ENCODE data around the gene ARHGAP9. TPM values are rescaled to one million over a fixed set of nuclear protein-coding genes. Genes with fewer than 3 reads are reported as not detected.

The ARHGAP9 gene
- not detected in 2 replicates for total RNA-seq

GRCh38 chr12:57479376-57480115 is at the start of gene ARHGAP9:
Gene ARHGAP9, minus strand, starts transcription at chr12:57479866. Its CDS starts 460 bp downstream, at chr12:57479406.

GRCh38 chr12:57522011-57522886 is 42.6 kb upstream of the ARHGAP9 start, which contains the start of gene MBD6:
Gene MBD6, plus strand, starts transcription at chr12:57522824. Its CDS starts 1,480 bp downstream, at chr12:57524304.

GRCh38 chr12:57520053-57520818 is 40.6 kb upstream of the ARHGAP9 start, which contains the start of gene DDIT3:
Gene DDIT3, minus strand, starts transcription at chr12:57520514. Its CDS starts 3,108 bp downstream, at chr12:57517406.

GRCh38 chr12:57487597-57488401 is 8.1 kb upstream of the ARHGAP9 start, which contains the start of gene MARS1:
Gene MARS1, plus strand, starts transcription at chr12:57488068. Its CDS starts 23 bp downstream, at chr12:57488091.

GRCh38 chr12:57459750-57460467 is 19.8 kb downstream of the ARHGAP9 start, which contains the start of gene GLI1:
Gene GLI1, plus strand, starts transcription at chr12:57459785. Its CDS starts 3,907 bp downstream, at chr12:57463692.

GRCh38 chr12:57454566-57455373 is 24.9 kb downstream of the ARHGAP9 start, which contains the start of gene INHBE:
Gene INHBE, plus strand, starts transcription at chr12:57455307. Its CDS starts 230 bp downstream, at chr12:57455537.

GRCh38 chr12:57434517-57435223 is 45.0 kb downstream of the ARHGAP9 start, which contains the start of gene INHBC:
Gene INHBC, plus strand, starts transcription at chr12:57434784. Its CDS starts 103 bp downstream, at chr12:57434887.

GRCh38 chr12:57430931-57431566 is 48.6 kb downstream of the ARHGAP9 start, which contains the start of gene R3HDM2:
Gene R3HDM2, minus strand, starts transcription at chr12:57431043. Its CDS starts 120,615 bp downstream, at chr12:57310428.

Small RNAs within 50 kb of the gene (small RNA-seq; reads per million reads assigned to genes)
- not detected for gene MIR616

Other genes starting within 250 kb of the ARHGAP9 start
- 0.65 TPM in 1 of 2 replicates, not detected in the other for gene STAC3, start 228.7 kb downstream of the ARHGAP9 start, total RNA-seq
- 13.6 and 22.5 TPM in 2 replicates for gene R3HDM2, start 48.8 kb downstream of the ARHGAP9 start, total RNA-seq
- gene INHBC, start 45.1 kb downstream of the ARHGAP9 start, total RNA-seq = not detected in 2 replicates
- not detected in 2 replicates for gene INHBE, start 24.6 kb downstream of the ARHGAP9 start, total RNA-seq
- not detected in 2 replicates for gene GLI1, start 20.1 kb downstream of the ARHGAP9 start, total RNA-seq
- 111 and 114 TPM in 2 replicates for gene MARS1, start 8.2 kb upstream of the ARHGAP9 start, total RNA-seq
- gene DDIT3, start 40.6 kb upstream of the ARHGAP9 start, total RNA-seq = 4.9 and 5.9 TPM in 2 replicates
- gene MBD6, start 43.0 kb upstream of the ARHGAP9 start, total RNA-seq = 9.3 and 12.7 TPM in 2 replicates
- gene DCTN2, start 67.3 kb upstream of the ARHGAP9 start, total RNA-seq = 145 and 151 TPM in 2 replicates
- not detected in 2 replicates for gene KIF5A, start 70.2 kb upstream of the ARHGAP9 start, total RNA-seq
- gene PIP4K2C, start 111.3 kb upstream of the ARHGAP9 start, total RNA-seq = 9.1 and 9.6 TPM in 2 replicates
- gene DTX3, start 125.0 kb upstream of the ARHGAP9 start, total RNA-seq = 0.48 and 1.3 TPM in 2 replicates
- gene ARHGEF25, start 131.6 kb upstream of the ARHGAP9 start, total RNA-seq = 0.10 and 0.98 TPM in 2 replicates
- gene B4GALNT1, start 153.3 kb upstream of the ARHGAP9 start, total RNA-seq = not detected in 2 replicates
- 182 and 199 TPM in 2 replicates for gene OS9, start 214.3 kb upstream of the ARHGAP9 start, total RNA-seq